Stimulated activated effector memory CD8-positive, alpha-beta T cell treated with anti-CD3 and anti-CD28 coated beads, Interleukin-12 subunit alpha, Interleukin-12 subunit beta, amount 100 ng/mL, for 72 hours (primary cell): ENCODE data around the gene SLK.

ENCODE experiments used
- ATAC-seq: fragments of 150-1000 bp; cut with Tn5 transposase; 2 replicates; pipeline ENCODE4 v1.10.0; 2021
- DNase-seq, 2 donors: peaks; one replicate each; pipeline ENCODE4 v3.0.0; 2021 to 2022; ENCODE audit warnings: low spot score in 2 of 2
- H3K27ac Mint-ChIP-seq: one replicate; pipeline ENCODE4 v1.8.0; 2022; ENCODE audit warnings: mild to moderate bottlenecking, mixed read lengths
- H3K36me3 Mint-ChIP-seq: one replicate; pipeline ENCODE4 v1.8.0; 2022; ENCODE audit warnings: mild to moderate bottlenecking, mixed read lengths
- H3K4me1 Mint-ChIP-seq: one replicate; pipeline ENCODE4 v1.8.0; 2022; ENCODE audit warnings: mixed read lengths
- H3K4me3 Mint-ChIP-seq: one replicate; pipeline ENCODE4 v1.8.0; 2022; ENCODE audit warnings: mild to moderate bottlenecking, mixed read lengths
- H3K9me3 Mint-ChIP-seq: one replicate; pipeline ENCODE4 v1.8.0; 2022; ENCODE audit warnings: mixed read lengths

The SLK gene

DNA sequence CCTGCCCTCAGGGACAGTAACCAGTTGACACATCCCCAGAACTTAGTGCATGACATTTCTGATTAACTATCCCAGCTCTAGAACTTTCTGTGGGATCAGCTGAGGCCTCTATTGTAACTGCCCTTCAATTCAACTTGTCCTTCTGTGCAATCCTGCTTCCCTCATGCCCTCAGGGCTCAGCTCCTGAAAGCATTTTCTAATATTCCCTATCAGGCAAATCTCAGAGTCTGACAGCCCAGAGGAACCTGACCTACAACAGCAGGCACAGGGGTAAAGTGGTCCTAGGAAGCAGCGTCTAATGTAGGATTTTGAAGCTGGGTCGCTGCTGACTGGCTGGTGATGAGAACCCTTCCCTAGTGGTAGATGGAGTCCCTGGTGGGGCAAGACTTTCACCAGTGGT is 35.3 kb upstream of the SLK start:
- no peak for ATAC-seq

GRCh38 chr10:103932271-103932670 is 34.7 kb upstream of the SLK start:
- Mint-ChIP-seq H3K4me1 (no peaks in the 10 kb centered on the region), H3K36me3 (no peaks in the 10 kb centered on the region), H3K27ac (no peak overlapping the region), H3K4me3 (no peak overlapping the region), H3K9me3 (no peaks in the 10 kb centered on the region)
- DNase-seq (no peak), ATAC-seq (no peak)

More for the DNA sequence above, 35.3 kb upstream of the SLK start:
- H3K9me3 Mint-ChIP-seq = no peaks in the 10 kb centered on the region
- no peaks in the 10 kb centered on the region for H3K36me3 Mint-ChIP-seq
- no peak for DNase-seq
- no peak overlapping the region for H3K4me3 Mint-ChIP-seq
- H3K4me1 Mint-ChIP-seq = no peaks in the 10 kb centered on the region
- H3K27ac Mint-ChIP-seq = no peak overlapping the region

GRCh38 chr10:103932971-103933370 is 34.0 kb upstream of the SLK start:
- ATAC-seq = no peak
- no peak overlapping the region for H3K27ac Mint-ChIP-seq
- no peaks in the 10 kb centered on the region for H3K36me3 Mint-ChIP-seq
- no peak overlapping the region for H3K4me3 Mint-ChIP-seq
- H3K9me3 Mint-ChIP-seq = no peaks in the 10 kb centered on the region
- no peaks in the 10 kb centered on the region for H3K4me1 Mint-ChIP-seq
- no peak for DNase-seq

DNA sequence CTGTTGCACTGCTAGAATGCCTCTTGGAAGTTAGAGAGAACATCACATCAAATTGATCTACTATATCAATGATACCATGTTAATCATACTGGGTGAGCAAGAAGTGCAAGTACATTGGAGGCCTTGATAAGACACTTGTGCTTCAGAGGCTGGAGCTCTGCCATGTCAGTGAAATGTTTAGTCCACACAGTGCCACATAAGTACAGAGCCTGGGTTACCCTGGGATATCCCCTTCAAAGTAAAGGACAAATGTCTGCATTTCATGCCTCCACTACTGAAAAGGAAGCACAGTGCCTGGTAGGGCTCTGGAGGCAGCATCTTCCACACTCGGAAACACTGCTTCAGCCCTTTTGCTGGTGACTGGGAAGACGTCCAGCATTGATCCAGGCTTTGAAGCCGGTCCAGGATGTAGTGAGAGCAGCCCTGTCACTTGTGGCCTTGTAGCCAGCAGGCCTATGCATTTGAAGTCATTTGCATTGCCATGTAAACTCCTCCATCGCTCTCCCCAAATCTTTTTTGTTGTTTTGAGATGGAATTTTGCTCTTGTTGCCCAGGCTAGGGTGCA is 33.3 kb upstream of the SLK start:
- no peaks in the 10 kb centered on the region for H3K9me3 Mint-ChIP-seq
- H3K4me3 Mint-ChIP-seq = no peak overlapping the region
- no peak for DNase-seq
- no peak overlapping the region for H3K27ac Mint-ChIP-seq
- no peaks in the 10 kb centered on the region for H3K36me3 Mint-ChIP-seq
- ATAC-seq = no peak
- no peaks in the 10 kb centered on the region for H3K4me1 Mint-ChIP-seq

DNA sequence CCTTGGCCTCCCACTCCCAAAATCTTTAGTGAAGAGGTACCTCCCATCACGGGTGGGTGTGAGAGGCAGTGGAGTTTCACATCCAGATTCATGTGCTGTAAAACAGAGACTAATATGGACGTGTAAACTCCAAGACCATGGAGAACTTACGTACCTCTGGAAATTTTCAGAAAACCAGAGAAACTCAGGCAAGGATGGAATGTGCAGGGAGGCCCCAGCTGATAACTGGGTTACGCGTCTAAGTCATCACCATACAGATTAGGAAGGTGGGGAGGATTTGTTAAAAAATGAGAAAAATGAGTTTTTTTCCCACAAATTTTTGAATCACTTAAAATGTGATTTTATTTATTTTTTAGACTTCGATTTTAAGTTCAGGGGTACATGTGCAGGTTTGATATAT is 32.6 kb upstream of the SLK start:
- Mint-ChIP-seq H3K4me1 (no peaks in the 10 kb centered on the region), H3K27ac (no peak overlapping the region), H3K9me3 (no peaks in the 10 kb centered on the region), H3K4me3 (no peak overlapping the region), H3K36me3 (no peaks in the 10 kb centered on the region)
- DNase-seq (no peak), ATAC-seq (no peak)

DNA sequence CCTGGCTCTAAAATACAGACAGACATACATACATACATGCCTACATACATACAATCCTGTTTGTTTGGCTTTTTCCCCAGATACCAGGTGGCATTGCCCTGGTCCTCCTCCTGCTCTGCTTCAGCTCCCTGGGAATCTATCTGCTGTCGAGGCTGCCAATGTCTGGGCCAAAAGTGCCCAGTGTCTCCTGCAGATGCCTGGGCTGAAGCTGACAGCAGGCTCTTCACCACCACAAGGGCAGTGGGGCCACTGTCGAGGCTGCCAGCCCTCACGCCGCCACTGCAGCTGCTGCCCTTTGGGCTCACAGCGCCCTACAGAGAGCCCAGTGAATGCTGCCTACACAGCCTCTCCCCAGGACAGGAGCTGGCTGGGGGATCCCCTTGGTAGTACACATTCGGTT is 30.9 kb upstream of the SLK start:
- DNase-seq = no peak
- Mint-ChIP-seq H3K4me1 (no peaks in the 10 kb centered on the region), H3K4me3 (no peak overlapping the region), H3K9me3 (no peaks in the 10 kb centered on the region), H3K27ac (no peak overlapping the region), H3K36me3 (no peaks in the 10 kb centered on the region)
- ATAC-seq = no peak

- Mint-ChIP-seq H3K4me3 (no peak overlapping the region), H3K4me1 (no peaks in the 10 kb centered on the region), H3K36me3 (no peaks in the 10 kb centered on the region), H3K9me3 (no peaks in the 10 kb centered on the region), H3K27ac (no peak overlapping the region)
- DNase-seq (no peak), ATAC-seq (no peak)
These were observed 27.4 kb upstream of the SLK start for GRCh38 chr10:103939522-103939921.

DNA sequence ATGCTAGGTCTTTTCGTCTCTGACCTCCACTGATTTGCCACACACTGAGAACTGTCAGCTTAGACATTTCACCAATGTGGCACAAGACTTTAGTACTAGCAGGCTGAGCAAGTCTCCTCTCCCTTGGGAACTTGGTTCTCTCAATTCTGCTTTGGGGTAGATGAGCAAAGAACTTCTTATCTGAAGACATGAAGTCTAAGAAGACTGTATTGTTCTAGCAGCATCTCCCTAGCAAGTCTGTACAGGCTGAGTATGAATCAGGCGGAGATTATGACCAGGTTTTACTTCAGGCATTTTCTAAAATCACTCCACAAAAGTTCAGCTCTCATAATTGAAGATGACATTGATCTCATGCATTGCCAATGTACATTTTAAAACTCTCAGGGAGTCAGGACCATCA is 25.1 kb upstream of the SLK start:
- no peaks in the 10 kb centered on the region for H3K36me3 Mint-ChIP-seq
- no peak overlapping the region for H3K27ac Mint-ChIP-seq
- no peak overlapping the region for H3K4me3 Mint-ChIP-seq
- DNase-seq = no peak
- ATAC-seq = no peak
- no peaks in the 10 kb centered on the region for H3K4me1 Mint-ChIP-seq
- H3K9me3 Mint-ChIP-seq = no peaks in the 10 kb centered on the region

DNA sequence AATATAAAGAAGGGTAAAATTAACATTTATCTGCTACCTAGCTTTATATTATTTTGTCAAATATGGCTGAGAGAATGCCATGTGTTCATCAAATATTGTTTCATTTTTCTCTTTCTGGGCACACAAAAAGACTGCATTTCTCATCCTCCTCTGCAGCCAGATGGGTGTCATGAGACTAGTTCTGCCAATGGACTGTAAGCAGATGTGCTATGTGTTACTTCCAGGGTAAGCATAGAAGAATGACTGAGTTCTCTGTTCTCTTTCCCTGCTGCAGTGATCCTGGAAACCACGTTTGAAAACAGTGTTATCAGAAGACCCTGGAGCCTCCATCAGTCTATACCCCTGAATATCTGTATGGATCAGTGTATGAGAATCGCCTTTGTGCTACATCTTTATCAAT is 24.1 kb upstream of the SLK start:
- Mint-ChIP-seq H3K4me1 (peaks cover 8% of the 10 kb centered on the region), H3K9me3 (no peaks in the 10 kb centered on the region), H3K4me3 (no peak overlapping the region), H3K27ac (no peak overlapping the region), H3K36me3 (no peaks in the 10 kb centered on the region)
- DNase-seq (no peak), ATAC-seq (no peak)

GRCh38 chr10:103947799-103948516 is 19.0 kb upstream of the SLK start:
- H3K27ac Mint-ChIP-seq = no peak overlapping the region

GRCh38 chr10:103949728-103950127 is 17.2 kb upstream of the SLK start:
- no peaks in the 10 kb centered on the region for H3K36me3 Mint-ChIP-seq
- no peak overlapping the region for H3K27ac Mint-ChIP-seq
- H3K9me3 Mint-ChIP-seq = no peaks in the 10 kb centered on the region
- no peak for DNase-seq
- peaks cover 11% of the 10 kb centered on the region for H3K4me1 Mint-ChIP-seq
- ATAC-seq = no peak
- H3K4me3 Mint-ChIP-seq = no peak overlapping the region

More at GRCh38 chr10:103947799-103948516, 19.0 kb upstream of the SLK start:
- no peak for DNase-seq
- Mint-ChIP-seq H3K4me1 (peaks cover 11% of the 10 kb centered on the region), H3K9me3 (no peaks in the 10 kb centered on the region), H3K36me3 (no peaks in the 10 kb centered on the region), H3K4me3 (no peak overlapping the region)
- peak; percentile 51 for ATAC-seq

- Mint-ChIP-seq H3K4me1 (peaks cover 11% of the 10 kb centered on the region), H3K4me3 (no peak overlapping the region), H3K9me3 (no peaks in the 10 kb centered on the region), H3K36me3 (peaks cover 6% of the 10 kb centered on the region), H3K27ac (no peak overlapping the region)
- DNase-seq (no peak), ATAC-seq (no peak)
These were observed 15.8 kb upstream of the SLK start for GRCh38 chr10:103951183-103951582.

DNA sequence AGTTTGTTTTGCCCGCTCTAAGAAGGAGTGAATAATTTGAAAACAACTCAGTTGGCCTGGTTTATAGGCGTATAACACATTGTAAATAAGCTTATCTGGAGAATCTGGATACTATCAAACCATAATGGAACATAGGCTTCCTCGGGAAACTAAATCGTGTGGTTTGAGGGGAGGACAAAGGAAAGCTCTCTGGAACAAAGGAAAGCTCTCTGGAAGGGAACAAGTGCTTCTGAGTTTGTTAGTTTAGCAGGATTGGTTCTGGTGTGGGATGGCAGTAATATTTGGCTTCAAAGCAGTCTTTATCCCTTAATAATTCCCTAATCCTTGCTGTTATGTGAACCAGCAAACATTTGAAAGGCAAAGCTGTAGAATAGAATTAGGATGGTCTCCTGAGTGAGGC is 15.0 kb upstream of the SLK start:
- no peaks in the 10 kb centered on the region for H3K9me3 Mint-ChIP-seq
- DNase-seq (no peak), ATAC-seq (no peak)
- H3K4me3 Mint-ChIP-seq = no peak overlapping the region
- peaks cover 6% of the 10 kb centered on the region for H3K36me3 Mint-ChIP-seq
- no peak overlapping the region for H3K27ac Mint-ChIP-seq
- H3K4me1 Mint-ChIP-seq = peaks cover 11% of the 10 kb centered on the region

DNA sequence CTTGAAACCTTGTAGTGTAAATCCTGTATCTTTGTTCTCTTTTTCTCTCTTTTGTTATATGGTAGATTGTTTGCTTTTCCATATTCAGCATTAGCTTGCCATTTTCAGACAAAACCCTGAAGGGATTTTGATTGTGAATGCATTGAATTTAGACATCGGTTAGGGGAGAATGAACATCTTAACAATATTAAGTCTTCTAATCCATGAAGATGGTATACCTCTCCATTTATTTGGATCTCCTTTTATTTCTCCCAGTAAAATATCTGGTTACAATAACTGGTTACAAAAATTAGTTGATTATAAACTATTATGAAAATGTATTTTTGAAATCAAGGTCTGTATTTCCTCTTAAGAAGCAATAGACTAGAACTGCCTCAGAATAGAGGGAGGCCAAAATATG is 12.4 kb upstream of the SLK start:
- H3K9me3 Mint-ChIP-seq = no peaks in the 10 kb centered on the region
- H3K4me3 Mint-ChIP-seq = no peak overlapping the region
- ATAC-seq (no peak), DNase-seq (no peak)
- no peaks in the 10 kb centered on the region for H3K4me1 Mint-ChIP-seq
- H3K27ac Mint-ChIP-seq = no peak overlapping the region
- H3K36me3 Mint-ChIP-seq = peaks cover 6% of the 10 kb centered on the region

DNA sequence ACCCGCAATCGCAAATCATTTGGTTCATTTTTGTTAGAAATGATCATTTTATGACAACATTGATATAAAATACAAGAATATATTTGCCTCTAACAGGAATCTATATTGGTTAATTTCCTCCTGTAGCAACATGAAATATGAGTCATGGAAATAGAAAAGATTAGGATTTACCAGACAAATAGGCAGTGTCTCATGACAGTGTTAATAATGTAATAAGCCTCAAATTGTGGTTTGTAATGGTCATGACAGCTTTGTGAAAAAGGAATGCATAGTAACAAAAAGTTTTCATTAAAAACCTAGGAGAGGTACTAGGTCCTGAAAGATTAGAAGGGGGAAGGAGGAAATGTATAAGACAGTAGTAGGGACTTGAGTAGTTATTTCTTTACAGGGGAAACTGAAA is 7.9 kb upstream of the SLK start:
- H3K27ac Mint-ChIP-seq = no peak overlapping the region
- DNase-seq (no peak), ATAC-seq (no peak)
- no peaks in the 10 kb centered on the region for H3K4me1 Mint-ChIP-seq
- no peaks in the 10 kb centered on the region for H3K9me3 Mint-ChIP-seq
- H3K4me3 Mint-ChIP-seq = no peak overlapping the region
- peaks cover 6% of the 10 kb centered on the region for H3K36me3 Mint-ChIP-seq

- Mint-ChIP-seq H3K27ac (no peak overlapping the region), H3K4me3 (no peak overlapping the region), H3K9me3 (no peaks in the 10 kb centered on the region), H3K4me1 (no peaks in the 10 kb centered on the region), H3K36me3 (peaks cover 4% of the 10 kb centered on the region)
- ATAC-seq = no peak
- DNase-seq = no peak
These were observed 6.8 kb upstream of the SLK start for GRCh38 chr10:103960103-103960502.
